ENCODE data around the gene SMCO4.

DNA sequence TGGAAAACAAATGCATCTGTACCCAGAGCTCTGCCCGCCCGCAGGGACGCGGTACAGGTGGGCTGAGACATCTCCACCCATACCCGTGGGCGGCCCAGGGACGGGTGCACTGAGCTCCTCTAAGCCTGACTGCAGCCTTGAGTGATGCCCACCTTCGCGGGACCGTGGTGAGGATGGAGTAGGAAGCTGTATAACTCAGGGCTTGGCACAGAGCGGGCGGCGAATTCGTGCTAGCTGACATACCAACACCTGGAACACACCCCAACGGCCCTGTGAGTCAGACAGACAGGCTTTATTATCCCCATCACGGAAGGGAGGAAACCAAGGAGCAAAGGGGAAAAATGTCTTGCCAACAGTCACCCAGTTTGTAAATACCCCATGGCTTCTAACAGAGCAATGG lies 61.9 kb downstream of the SMCO4 start:
- TF ChIP-seq CTCF (IDR thresholded peaks at IDR 0.05) (no peak), POLR2A (IDR thresholded peaks at IDR 0.05) (no peak)
